ENCODE results near the gene SPTBN1. TPM values are rescaled to one million over a fixed set of nuclear protein-coding genes. Genes with fewer than 3 reads are reported as not detected.

Gene SPTBN1
- total and polyA plus RNA-seq, 4 experiments from 2014 or later: 2.9 to 121 (median 87.3) TPM

- POLR2A ChIA-PET (ENCODE audit: partially characterized antibody): interaction anchor here (1.4 kb wide), 1 partner anchor 602 kb away, joined by 4 read pairs; no protein-coding TSS in a partner anchor
- CTCF ChIA-PET (ENCODE audit: partially characterized antibody): interaction anchor here (1.1 to 7.6 kb wide), 3 partner anchors 14 to 185 kb away, joined by 3 to 250 read pairs (median 5); no protein-coding TSS in a partner anchor
- H3K27ac Mint-ChIP-seq: no peak overlapping the region
Measured at GRCh38 chr2:54708584-54709335, 252.6 kb downstream of the SPTBN1 start.

GRCh38 chr2:54709336-54709809, 253.2 kb downstream of the SPTBN1 start:
- Histone ChIP-seq H3K9me3 (ENCODE audit: control insufficient read depth in 1 of 2, low read length in 2 of 2) (no peaks in the 10 kb centered on the region), H3K36me3 (ENCODE audit: insufficient read depth, low read length) (no peaks in the 10 kb centered on the region), H3K4me1 (ENCODE audit: insufficient read depth, low read length) (peaks cover 10% of the 10 kb centered on the region), H3K27ac (ENCODE audit: low read depth, low read length) (no peak overlapping the region), H3K4me3 (ENCODE audit: low read length in 2 of 2) (no peak overlapping the region), H3K27me3 (ENCODE audit: insufficient read depth, low read length) (no peaks in the 10 kb centered on the region)
- ChIA-PET POLR2A (ENCODE audit: partially characterized antibody) (interaction anchor here (1.4 kb wide), 1 partner anchor 602 kb away, joined by 4 read pairs; no protein-coding TSS in a partner anchor), CTCF (ENCODE audit: partially characterized antibody) (interaction anchor here (1.2 to 1.5 kb wide), 2 partner anchors 13 to 466 kb away, joined by 3 to 5 read pairs; no protein-coding TSS in a partner anchor)
- Mint-ChIP-seq H3K9me3 (no peaks in the 10 kb centered on the region), H3K4me3 (peak overlapping the region in 7 of 8 donors; percentile 1 to 68 (median 49)), H3K36me3 (no peaks in the 10 kb centered on the region), H3K27me3 (peaks cover 19 to 21% of the 10 kb centered on the region in 2 donors), H3K4me1 (peaks cover 0 to 4% (median 2%) of the 10 kb centered on the region in 4 donors), H3K27ac (peak overlapping the region in 1 of 7 donors; percentile 42)
- intact Hi-C loops (cut with micrococcal nuclease): no loop called here
- DNase-seq: no peak

More at GRCh38 chr2:54708584-54709335, 252.6 kb downstream of the SPTBN1 start:
- Mint-ChIP-seq H3K9me3 (no peaks in the 10 kb centered on the region), H3K4me1 (peaks cover 0 to 4% (median 2%) of the 10 kb centered on the region in 4 donors), H3K36me3 (no peaks in the 10 kb centered on the region), H3K4me3 (peak overlapping the region in 5 of 8 donors; percentile 38 to 68 (median 50)), H3K27me3 (peaks cover 19 to 21% of the 10 kb centered on the region in 2 donors)
- Histone ChIP-seq H3K4me3 (ENCODE audit: low read length in 2 of 2) (peak overlapping the region in 1 of 2 donors; percentile 12), H3K27me3 (ENCODE audit: insufficient read depth, low read length) (no peaks in the 10 kb centered on the region), H3K27ac (ENCODE audit: low read depth, low read length) (no peak overlapping the region), H3K9me3 (ENCODE audit: control insufficient read depth in 1 of 2, low read length in 2 of 2) (no peaks in the 10 kb centered on the region), H3K36me3 (ENCODE audit: insufficient read depth, low read length) (no peaks in the 10 kb centered on the region), H3K4me1 (ENCODE audit: insufficient read depth, low read length) (peaks cover 10% of the 10 kb centered on the region)
- DNase-seq: peak in 2 of 5 donors; percentile 1 to 7
- intact Hi-C loops (cut with micrococcal nuclease): no loop called here

- ChIA-PET POLR2A (ENCODE audit: partially characterized antibody) (no interaction called here), CTCF (ENCODE audit: partially characterized antibody) (interaction anchor here (1.2 to 1.5 kb wide), 2 partner anchors 12 to 466 kb away, joined by 3 to 5 read pairs; no protein-coding TSS in a partner anchor)
- H3K27me3 Mint-ChIP-seq: peaks cover 19 to 21% of the 10 kb centered on the region in 2 donors
- no peak overlapping the region for H3K27ac ChIP-seq (ENCODE audit: low read depth, low read length)
- DNase-seq: no peak
- no peak overlapping the region for H3K4me3 ChIP-seq (ENCODE audit: low read length in 2 of 2)
- H3K4me1 Mint-ChIP-seq: peaks cover 0 to 4% (median 2%) of the 10 kb centered on the region in 4 donors
- intact Hi-C loops (cut with micrococcal nuclease): no loop called here
- peak overlapping the region in 2 of 8 donors; percentile 5 to 61 for H3K4me3 Mint-ChIP-seq
- H3K36me3 ChIP-seq (ENCODE audit: insufficient read depth, low read length): no peaks in the 10 kb centered on the region
- no peak overlapping the region for H3K27ac Mint-ChIP-seq
- no peaks in the 10 kb centered on the region for H3K9me3 ChIP-seq (ENCODE audit: control insufficient read depth in 1 of 2, low read length in 2 of 2)
- H3K36me3 Mint-ChIP-seq: no peaks in the 10 kb centered on the region
- H3K27me3 ChIP-seq (ENCODE audit: insufficient read depth, low read length): no peaks in the 10 kb centered on the region
- no peaks in the 10 kb centered on the region for H3K9me3 Mint-ChIP-seq
- peaks cover 10% of the 10 kb centered on the region for H3K4me1 ChIP-seq (ENCODE audit: insufficient read depth, low read length)
Measured at GRCh38 chr2:54710216-54710615, 254.1 kb downstream of the SPTBN1 start.

GRCh38 chr2:54712516-54712915, 256.4 kb downstream of the SPTBN1 start:
- H3K4me3 ChIP-seq (ENCODE audit: low read length in 2 of 2): no peak overlapping the region
- H3K9me3 ChIP-seq (ENCODE audit: control insufficient read depth in 1 of 2, low read length in 2 of 2): no peaks in the 10 kb centered on the region
- H3K27me3 ChIP-seq (ENCODE audit: insufficient read depth, low read length): peaks cover 2% of the 10 kb centered on the region
- POLR2A ChIA-PET (ENCODE audit: partially characterized antibody): no interaction called here
- H3K4me1 Mint-ChIP-seq: peaks cover 0 to 4% (median 2%) of the 10 kb centered on the region in 4 donors
- no peak for DNase-seq
- no peaks in the 10 kb centered on the region for H3K36me3 ChIP-seq (ENCODE audit: insufficient read depth, low read length)
- H3K27me3 Mint-ChIP-seq: peaks cover 16 to 22% of the 10 kb centered on the region in 2 donors
- H3K27ac ChIP-seq (ENCODE audit: low read depth, low read length): no peak overlapping the region
- no peaks in the 10 kb centered on the region for H3K36me3 Mint-ChIP-seq
- peaks cover 10% of the 10 kb centered on the region for H3K4me1 ChIP-seq (ENCODE audit: insufficient read depth, low read length)
- intact Hi-C loops (cut with micrococcal nuclease): no loop called here
- no peak overlapping the region for H3K4me3 Mint-ChIP-seq
- H3K27ac Mint-ChIP-seq: no peak overlapping the region
- CTCF ChIA-PET (ENCODE audit: partially characterized antibody): no interaction called here
- H3K9me3 Mint-ChIP-seq: no peaks in the 10 kb centered on the region

- H3K27me3 Mint-ChIP-seq: peaks cover 17 to 22% of the 10 kb centered on the region in 2 donors
- H3K4me3 Mint-ChIP-seq: no peak overlapping the region
- CTCF ChIA-PET (ENCODE audit: partially characterized antibody): interaction anchor here (0.7 to 1.5 kb wide), 4 partner anchors 8 to 608 kb away, joined by 3 to 5 read pairs (median 4); no protein-coding TSS in a partner anchor
Measured at GRCh38 chr2:54714996-54715395, 258.9 kb downstream of the SPTBN1 start.

GRCh38 chr2:54716375-54716774, 260.2 kb downstream of the SPTBN1 start:
- H3K36me3 Mint-ChIP-seq: no peaks in the 10 kb centered on the region
- CTCF ChIA-PET (ENCODE audit: partially characterized antibody): interaction anchor here (1.1 to 1.4 kb wide), 2 partner anchors 9 to 11 kb away, joined by 4 to 8 read pairs; no protein-coding TSS in a partner anchor
- no peak overlapping the region for H3K4me3 Mint-ChIP-seq
- H3K36me3 ChIP-seq (ENCODE audit: insufficient read depth, low read length): no peaks in the 10 kb centered on the region
- intact Hi-C loops (cut with micrococcal nuclease): no loop called here
- peaks cover 13 to 15% of the 10 kb centered on the region in 2 donors for H3K27me3 Mint-ChIP-seq
- no peaks in the 10 kb centered on the region for H3K4me1 Mint-ChIP-seq
- H3K9me3 ChIP-seq (ENCODE audit: control insufficient read depth in 1 of 2, low read length in 2 of 2): no peaks in the 10 kb centered on the region
- H3K4me1 ChIP-seq (ENCODE audit: insufficient read depth, low read length): no peaks in the 10 kb centered on the region
- peaks cover 8% of the 10 kb centered on the region for H3K27me3 ChIP-seq (ENCODE audit: insufficient read depth, low read length)
- no peaks in the 10 kb centered on the region for H3K9me3 Mint-ChIP-seq
- H3K27ac ChIP-seq (ENCODE audit: low read depth, low read length): no peak overlapping the region
- H3K4me3 ChIP-seq (ENCODE audit: low read length in 2 of 2): no peak overlapping the region
- POLR2A ChIA-PET (ENCODE audit: partially characterized antibody): no interaction called here
- no peak for DNase-seq
- H3K27ac Mint-ChIP-seq: no peak overlapping the region

More at GRCh38 chr2:54714996-54715395, 258.9 kb downstream of the SPTBN1 start:
- H3K9me3 Mint-ChIP-seq: no peaks in the 10 kb centered on the region
- no peak overlapping the region for H3K27ac Mint-ChIP-seq
- POLR2A ChIA-PET (ENCODE audit: partially characterized antibody): no interaction called here
- DNase-seq: no peak
- Histone ChIP-seq H3K27me3 (ENCODE audit: insufficient read depth, low read length) (peaks cover 8% of the 10 kb centered on the region), H3K27ac (ENCODE audit: low read depth, low read length) (no peak overlapping the region), H3K4me1 (ENCODE audit: insufficient read depth, low read length) (no peaks in the 10 kb centered on the region), H3K4me3 (ENCODE audit: low read length in 2 of 2) (no peak overlapping the region), H3K9me3 (ENCODE audit: control insufficient read depth in 1 of 2, low read length in 2 of 2) (no peaks in the 10 kb centered on the region), H3K36me3 (ENCODE audit: insufficient read depth, low read length) (no peaks in the 10 kb centered on the region)
- intact Hi-C loops (cut with micrococcal nuclease): no loop called here
- H3K4me1 Mint-ChIP-seq: no peaks in the 10 kb centered on the region
- no peaks in the 10 kb centered on the region for H3K36me3 Mint-ChIP-seq

GRCh38 chr2:54720563-54720962, 264.4 kb downstream of the SPTBN1 start:
- DNase-seq: no peak
- no peak overlapping the region for H3K4me3 ChIP-seq (ENCODE audit: low read length in 2 of 2)
- H3K27ac ChIP-seq (ENCODE audit: low read depth, low read length): no peak overlapping the region
- H3K27ac Mint-ChIP-seq: no peak overlapping the region
- intact Hi-C loops (cut with micrococcal nuclease): loop anchor here (5.0 to 10.0 kb wide), 8 partner anchors 117 to 972 kb away; partner anchors contain the start of genes ACYP2, CCDC88A, CHAC2 and PNPT1
- no peaks in the 10 kb centered on the region for H3K36me3 ChIP-seq (ENCODE audit: insufficient read depth, low read length)
- ChIA-PET CTCF (ENCODE audit: partially characterized antibody) (no interaction called here), POLR2A (ENCODE audit: partially characterized antibody) (no interaction called here)
- H3K27me3 Mint-ChIP-seq: peaks cover 16% of the 10 kb centered on the region in 2 donors
- H3K4me1 ChIP-seq (ENCODE audit: insufficient read depth, low read length): peaks cover 18% of the 10 kb centered on the region
- no peak overlapping the region for H3K4me3 Mint-ChIP-seq
- peaks cover 14% of the 10 kb centered on the region for H3K27me3 ChIP-seq (ENCODE audit: insufficient read depth, low read length)
- no peaks in the 10 kb centered on the region for H3K9me3 Mint-ChIP-seq
- H3K4me1 Mint-ChIP-seq: peaks cover 8 to 25% (median 16%) of the 10 kb centered on the region in 4 donors
- H3K36me3 Mint-ChIP-seq: peaks cover 0 to 7% of the 10 kb centered on the region in 2 donors
- H3K9me3 ChIP-seq (ENCODE audit: control insufficient read depth in 1 of 2, low read length in 2 of 2): no peaks in the 10 kb centered on the region
